GM21576 (cell line): ENCODE data around the gene CDK9.
A peak's percentile ranks its signal among the peaks of the same experiment; 100 is the strongest.
"Not testable (repeated sequence)": the region's sequence is repeated elsewhere in the genome, so short reads cannot be mapped to it uniquely, and the experiment has no call there.

ENCODE experiments used
- ATAC-seq: cut with Tn5 transposase; IDR thresholded peaks from one replicate; pipeline ENCODE4 v1.9.1; 2021; ENCODE audit warnings: mild to moderate bottlenecking, moderate library complexity; ENCODE audit not compliant: unreplicated experiment

CDK9 gene

DNA sequence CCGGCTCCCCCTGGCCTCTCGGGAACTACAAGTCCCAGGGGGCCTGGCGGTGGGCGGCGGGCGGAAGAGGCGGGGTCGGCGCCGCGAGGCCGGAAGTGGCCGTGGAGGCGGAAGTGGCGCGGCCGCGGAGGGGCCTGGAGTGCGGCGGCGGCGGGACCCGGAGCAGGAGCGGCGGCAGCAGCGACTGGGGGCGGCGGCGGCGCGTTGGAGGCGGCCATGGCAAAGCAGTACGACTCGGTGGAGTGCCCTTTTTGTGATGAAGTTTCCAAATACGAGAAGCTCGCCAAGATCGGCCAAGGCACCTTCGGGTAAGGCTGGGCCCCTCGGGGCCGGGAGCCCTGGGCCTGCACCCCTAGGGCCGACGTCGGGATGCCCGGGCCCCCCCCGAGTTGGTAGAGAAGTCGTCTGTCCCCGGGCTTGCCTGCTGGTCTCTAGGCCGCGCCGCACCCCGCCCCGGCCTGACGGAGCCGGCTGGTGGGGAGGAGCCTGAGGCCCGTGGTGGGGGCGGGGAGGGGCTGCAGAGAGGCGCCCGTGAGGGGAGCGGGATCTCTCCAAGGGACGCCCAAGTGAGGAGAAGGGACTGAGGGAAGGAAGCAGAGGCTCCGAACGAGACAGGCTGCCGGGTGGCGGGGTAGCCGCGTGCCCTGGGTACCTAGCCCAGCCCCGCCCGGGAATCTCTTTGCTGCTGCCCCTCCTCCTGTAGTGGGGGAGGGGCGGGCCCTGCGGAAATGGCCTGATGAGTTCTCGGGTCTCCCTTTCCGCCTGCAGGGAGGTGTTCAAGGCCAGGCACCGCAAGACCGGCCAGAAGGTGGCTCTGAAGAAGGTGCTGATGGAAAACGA is at the start of gene CDK9:
CDK9 (plus strand) TSS at position 102 of the 840 bp plus-strand sequence; CDS start at position 217, 115 bp downstream.
- peak; percentile 44 for ATAC-seq

DNA sequence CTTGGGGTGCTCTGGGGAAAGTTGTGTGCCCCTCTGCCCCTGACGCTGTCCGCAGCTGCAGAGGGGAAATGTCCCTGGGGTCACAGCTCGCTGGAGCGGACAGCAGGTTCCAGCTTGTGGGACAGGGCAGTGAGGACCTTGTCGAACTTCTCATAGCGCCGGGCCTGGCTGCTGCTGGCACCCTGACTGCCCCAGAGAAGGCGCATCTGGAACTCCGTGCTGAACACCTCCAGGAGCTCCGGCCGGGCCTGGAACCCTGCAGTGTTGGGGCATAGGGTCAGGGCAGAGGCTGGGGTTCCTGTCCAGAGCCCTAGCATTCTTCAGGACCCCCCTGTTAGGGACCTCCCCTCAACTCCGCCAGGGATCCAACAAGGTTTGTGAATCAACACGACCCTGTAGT is 47.2 kb upstream of the CDK9 start:
- ATAC-seq = no peak

DNA sequence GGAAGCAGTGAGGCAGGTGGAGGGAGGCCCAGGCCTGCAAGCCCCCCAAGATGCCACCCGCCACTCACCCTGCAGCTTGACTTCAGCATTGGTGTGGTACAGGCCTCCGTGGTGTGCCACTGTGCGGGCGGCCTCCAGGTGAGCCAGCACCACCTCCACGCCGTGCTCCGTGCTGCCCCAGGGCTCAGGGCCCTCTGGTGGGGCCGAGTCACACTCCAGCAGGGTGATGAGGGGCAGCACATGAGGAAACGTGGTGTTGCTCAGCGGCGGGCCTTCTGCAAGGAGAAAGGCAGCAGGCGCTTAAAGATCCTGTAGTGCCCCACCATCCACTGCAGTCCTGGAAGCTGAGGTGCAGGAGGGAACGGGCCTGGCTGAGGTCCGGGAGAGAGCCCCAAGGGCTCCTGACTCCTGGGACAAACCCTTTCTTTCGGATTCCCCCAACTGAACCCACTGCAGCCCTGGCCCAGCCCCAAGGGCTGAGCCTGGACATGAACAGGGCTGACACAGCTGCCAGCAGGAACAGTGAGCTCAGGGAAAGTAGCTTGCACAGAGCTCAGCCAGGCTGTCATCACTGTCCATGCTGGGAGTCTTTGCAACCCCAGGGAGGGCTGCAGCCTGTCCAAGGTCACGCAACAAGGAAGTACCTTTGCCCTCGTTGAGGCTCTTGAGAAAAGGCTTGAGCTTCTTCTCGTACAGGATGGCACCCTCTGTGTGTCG is 46.1 kb upstream of the CDK9 start:
- no peak for ATAC-seq

DNA sequence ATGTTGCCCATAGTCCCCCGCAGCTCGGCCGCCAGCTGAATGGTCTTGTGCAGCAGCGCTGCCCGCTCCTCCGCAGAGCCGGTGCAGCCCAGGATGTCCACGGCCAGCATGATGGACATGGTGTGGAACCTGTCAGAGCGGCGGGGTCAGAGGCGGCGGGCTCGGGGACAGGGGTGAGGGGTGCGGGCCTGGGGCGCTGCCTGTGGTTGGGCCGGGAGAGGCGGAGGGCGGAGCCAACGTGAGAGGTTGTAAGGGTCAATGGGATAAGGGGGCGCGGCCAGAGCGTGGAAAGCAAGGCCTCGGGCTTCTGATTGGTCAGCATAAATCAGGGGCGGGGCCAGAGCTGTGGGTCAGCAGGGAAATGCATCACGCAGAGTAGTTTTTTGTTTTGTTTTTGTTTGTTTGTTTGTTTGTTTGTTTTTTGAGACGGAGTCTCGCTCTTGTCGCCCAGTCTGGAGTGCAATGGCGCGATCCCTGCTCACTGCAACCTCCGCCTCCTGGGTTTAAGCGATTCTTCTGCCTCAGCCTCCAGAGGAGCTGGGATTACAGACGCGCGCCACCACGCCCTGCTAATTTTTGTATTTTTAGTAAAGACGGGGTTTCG is 43.9 kb upstream of the CDK9 start:
- ATAC-seq = no peak

DNA sequence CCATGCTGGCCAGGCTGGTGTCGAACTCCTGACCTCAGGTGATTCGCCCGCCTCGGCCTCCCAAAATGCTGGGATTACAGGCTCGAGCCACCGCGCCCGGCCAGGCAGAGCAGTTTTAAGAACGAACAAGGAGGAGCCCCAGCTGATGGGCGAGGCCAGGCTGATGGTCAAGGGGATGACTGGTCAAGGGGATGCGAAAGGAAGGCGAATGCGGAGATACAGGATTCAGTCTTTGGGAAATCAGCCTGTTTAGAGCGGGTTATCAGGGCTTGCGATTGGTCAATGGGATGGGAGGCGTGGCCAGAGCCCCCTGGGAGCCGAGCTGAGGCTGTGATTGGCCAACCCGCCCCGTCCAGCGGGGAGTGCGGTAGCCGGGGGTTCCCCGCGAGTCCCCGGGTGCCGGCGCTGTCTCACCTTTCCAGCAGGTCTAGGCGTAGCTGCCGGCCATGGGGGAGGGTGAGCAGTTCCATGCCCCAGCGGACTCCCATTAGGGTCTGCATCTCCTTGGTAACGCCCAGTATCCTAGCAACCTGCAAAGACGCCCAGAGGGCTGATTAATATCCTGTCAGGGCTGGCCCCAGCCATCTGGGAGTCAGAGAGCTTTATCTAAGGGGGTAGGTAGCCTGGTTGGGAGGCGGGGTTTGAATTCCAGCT is 43.3 kb upstream of the CDK9 start:
- no peak for ATAC-seq

DNA sequence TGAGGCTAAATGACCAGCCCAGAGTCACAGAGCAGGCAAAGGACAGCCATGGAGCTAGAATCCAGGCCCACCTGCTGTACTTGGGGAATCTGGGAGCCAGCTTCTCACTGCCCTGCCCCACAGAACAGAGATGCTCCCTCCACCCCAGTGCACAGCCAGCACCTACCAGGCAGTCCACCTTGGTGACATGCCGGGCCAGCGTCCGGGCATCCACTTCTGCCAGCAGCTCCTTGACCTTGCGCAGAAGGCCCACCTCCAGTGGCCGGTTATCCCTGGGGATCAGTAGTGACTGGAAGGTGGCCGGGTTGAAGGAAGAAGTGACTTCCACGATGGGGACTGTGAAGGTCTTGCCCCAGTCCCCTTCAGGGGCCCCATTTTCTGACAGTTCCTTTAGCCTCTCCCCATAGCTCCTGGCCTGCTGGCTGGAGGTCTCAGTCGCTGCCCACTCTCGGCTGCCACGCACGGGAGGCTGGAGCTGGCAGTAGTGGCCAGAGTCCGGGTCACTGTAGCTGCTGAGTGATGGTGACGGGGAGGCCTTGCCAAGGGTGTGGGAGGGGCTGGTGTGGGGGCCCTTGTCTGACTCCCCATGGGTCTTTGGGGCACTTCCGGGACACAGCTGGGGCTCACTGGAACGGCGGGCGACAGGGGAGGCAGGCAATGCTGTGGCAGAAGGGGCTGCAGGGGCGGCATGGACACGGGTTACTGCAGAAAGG is 41.3 kb upstream of the CDK9 start:
- ATAC-seq = no peak

DNA sequence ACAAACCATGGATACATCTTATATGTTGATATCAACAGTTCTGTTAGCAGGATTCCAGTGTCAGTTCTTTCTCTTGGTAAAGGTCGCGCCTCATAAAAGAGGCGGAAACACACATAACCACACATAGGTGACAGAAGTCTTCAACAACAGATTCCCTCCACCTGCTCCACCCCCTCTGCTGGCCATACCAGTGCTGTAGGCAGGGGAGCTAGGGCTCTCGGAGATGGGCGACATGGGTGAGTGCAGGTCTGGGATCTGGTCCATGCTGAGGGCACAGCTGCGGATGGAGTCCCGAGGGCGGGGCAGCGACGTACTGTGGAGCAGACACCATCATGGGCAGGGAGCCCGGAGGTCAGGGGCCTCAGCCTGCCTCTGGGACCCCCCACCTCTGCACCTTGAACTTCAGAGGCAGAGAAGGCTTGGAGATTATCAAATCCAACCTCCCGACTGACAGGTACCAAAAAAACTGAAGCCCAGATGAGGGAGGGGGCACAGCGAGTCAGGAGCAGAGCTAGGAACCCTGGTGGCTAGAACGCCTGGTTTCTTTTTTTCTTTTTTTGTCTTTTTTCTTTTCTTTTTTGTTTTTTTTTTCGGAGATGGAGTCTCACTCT is 38.8 kb upstream of the CDK9 start:
- ATAC-seq = no peak

DNA sequence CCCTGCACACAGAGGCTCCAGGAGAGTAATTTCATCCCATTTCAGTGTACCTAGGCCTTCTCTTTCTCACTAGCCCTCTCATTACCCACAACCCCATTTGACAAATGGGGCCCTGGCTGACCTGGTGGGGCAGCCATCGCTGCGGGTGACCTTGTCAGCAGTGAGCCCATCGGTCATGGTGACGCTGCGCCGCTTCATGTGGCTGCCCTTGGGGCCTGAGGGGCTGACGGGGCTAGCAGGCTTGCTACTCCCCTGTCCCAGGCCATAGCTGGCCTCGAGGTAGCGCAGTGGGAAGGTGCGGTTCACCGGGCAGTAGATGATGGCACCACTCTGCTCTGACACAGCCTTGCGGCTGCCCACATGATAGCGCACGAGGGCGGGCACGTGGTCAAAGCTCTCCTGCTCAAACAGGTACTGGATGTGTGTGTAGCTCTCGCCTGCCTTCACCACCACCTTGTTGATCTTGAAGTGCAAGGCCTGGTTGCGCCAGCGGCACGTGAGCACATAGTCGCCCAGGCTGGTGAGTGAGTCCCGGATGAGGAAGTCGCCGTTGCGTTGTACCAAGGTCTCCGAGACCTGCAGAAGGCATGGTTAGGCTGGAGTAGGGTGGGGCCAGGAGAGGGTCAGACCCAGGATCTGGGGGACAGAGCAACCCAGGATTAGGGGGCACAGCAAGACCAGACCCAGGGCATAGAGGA is 36.6 kb upstream of the CDK9 start:
- ATAC-seq = no peak

DNA sequence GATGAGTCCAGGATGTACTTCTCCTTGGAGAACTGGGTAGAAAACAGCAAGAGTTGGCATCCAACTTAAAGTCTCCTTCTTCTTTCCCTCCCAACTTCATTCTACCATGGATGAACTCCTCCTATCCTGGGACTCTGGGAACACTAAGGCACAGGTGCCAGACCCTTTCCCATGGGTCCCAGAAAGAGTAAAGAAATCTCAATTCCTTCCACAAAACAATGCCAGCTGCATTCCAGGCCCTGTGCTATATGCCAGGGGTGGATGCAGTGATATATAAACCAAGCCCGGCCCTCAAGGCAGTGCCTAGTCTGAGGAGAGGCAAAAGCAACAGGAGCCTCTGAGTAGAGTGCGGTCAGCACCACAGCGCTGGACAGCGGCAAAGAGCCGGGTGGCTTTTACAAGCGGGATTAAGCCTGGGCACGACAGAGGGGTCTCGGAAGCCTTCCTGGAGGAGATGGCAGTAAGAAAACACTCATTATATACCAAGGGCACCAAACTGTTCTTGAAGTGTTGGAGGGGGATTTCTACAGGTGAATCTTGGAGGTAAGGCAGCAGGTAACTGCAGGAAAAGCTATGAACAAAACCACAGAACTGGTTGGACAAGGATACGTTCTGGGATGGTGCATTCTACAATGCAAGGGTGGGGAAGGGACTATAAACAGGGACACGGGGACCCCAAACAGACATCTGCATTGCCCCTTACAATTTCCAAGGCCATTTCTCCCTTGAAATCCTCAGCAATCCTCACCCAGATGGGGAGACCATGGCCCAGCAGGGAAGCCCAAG is 34.4 kb upstream of the CDK9 start:
- no peak for ATAC-seq

DNA sequence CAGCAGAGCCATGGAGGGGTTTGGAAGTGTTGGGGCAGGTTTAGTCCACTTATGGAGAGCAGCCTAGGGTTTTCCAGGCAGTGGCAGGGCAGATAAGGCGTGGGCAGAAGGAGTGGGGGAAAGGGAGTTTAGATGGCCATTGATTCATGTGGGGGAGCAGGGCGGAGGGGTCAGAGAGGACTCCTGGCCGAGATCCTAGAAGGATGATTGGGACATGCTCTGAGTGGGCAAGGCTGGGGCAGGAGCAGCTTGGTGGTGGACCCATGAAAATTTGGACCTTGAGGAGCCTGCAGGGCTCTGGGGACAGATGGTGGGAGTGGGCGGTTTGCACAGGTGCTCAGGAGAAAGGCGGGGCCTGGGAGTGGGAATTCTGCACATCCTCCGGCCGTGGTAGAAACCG is 32.7 kb upstream of the CDK9 start:
- no peak for ATAC-seq

DNA sequence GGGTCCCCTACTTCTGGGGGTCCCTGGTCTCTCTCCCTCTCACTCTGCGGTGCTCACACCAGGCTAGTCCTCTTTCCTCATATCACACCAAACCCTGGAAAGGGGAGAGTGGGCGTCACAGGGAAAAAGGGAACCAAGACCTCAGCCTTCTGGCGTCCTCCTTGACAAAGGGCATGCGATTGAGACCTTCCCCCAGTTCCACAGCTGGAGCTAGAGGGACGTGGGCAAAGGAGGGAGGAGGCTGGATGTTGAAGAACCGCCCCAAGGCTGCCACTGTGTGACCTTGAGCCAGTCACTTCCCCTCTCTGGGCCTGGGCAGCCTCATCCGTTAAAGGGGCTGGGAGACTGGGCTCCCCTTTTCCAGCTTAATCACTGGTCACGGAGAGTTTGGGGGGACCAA is 32.2 kb upstream of the CDK9 start:
- no peak for ATAC-seq

DNA sequence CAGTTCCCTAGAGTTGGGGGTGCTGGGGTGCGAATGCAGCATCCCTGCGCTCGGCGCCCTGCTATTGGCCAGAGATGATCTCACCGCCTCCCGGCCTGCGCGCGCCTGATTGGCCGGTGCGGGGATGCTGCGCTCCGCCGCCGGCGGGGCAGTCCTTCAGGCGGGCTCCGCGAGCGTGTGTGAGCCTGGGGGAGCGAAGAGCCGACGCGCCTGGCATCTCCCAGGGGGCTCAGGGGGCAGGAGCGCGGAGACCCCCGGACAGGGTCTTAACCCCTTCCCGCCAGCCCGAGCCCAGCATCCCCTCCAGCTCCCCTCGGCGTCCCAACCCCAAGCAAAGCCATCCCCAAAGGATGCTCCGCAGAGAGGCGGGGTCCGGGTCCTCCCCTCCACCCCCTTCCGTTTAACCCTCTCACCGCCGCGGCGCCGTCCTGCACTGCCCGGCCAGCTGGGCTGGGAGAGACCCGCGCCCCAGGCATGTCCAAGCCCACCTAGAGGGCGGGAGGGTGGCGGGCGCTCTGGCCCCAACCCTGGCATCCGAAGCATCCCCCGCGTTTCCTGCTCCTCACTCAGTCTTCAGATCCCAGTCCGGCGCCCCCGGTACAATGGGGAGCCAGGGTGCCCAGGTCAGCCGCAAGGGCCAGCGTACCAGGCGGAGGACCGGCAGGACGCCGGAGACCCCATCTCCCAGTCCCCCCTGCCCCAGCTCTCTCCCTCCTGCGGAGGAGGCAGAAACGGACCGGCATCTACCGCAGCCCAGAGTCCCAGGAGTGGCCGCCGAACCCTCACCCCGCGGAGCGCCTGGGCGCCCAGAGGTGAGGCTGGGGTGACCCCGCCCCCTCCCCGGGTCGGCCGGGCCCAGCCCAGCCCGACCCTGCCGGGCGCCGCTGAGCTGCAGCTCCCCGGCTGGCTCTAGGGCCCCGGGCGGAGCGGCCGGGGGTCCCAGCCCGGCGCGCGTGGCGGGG is 31.5 kb upstream of the CDK9 start:
- ATAC-seq = no peak

DNA sequence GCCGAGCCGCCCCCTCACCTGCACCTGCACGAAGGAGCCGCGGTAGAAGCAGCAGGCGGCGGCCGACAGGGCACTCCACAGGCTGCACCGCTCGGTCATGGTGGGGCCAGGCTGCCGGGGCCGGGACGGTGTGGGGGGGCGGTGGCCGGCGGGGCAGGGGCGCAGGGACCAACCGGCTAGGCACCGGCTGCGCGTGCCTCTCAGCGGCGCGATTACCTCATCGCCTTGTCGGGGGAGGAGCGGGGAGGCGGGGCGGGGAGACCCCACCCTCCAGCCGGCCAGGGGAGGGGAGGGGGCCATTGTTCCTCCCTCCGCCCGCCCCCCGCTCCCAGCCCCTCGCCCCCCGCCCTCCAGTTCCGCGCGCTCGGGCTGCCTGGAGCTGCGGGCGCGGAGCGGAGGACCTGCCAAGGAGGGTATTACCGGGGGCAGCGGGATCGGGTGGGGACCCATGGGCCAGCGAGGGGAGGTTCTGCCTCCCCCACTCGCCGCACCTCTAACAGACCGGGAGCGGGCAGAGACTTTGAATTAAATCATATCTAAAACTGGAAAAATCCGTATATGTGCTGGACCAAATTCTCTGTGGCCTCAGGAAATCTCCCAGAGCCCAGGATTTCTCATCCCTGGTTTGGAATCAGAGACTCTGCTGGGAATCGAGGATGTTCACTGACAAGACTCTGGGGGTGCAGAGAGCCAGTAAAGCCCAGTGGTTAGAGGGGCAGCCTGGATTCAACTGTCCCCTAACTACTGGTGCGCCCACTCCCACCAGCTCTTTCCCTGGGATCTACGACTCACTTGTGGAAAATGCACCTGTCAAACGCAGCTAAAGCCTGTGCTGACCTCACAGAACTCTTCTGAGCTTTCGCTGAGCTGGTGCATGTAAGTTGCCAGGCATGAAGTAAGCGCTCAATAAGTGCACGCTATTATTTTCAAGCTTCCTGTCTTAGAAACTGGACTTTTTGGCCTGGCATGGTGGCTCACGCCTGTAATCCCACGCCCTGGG is 30.5 kb upstream of the CDK9 start:
- ATAC-seq = no peak

DNA sequence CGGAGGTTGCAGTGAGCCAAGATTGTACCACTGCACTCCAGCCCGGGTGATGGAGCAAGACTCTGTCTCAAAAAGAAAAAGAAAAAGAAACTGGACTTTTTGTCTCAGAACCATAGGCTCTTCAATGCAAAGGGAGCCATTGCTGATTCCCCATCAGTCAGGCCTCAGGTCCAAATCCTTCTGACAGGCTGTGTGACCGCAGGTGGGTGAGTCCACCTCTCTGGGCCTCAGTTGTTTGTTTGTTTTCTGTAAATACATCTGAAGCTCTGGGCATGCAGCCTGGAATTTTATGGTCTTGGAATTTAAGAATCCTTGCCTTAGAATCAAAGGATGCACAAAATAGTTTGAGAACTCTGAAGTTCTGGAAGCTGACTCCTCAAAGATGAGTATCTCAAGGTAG is 29.6 kb upstream of the CDK9 start:
- ATAC-seq = no peak

DNA sequence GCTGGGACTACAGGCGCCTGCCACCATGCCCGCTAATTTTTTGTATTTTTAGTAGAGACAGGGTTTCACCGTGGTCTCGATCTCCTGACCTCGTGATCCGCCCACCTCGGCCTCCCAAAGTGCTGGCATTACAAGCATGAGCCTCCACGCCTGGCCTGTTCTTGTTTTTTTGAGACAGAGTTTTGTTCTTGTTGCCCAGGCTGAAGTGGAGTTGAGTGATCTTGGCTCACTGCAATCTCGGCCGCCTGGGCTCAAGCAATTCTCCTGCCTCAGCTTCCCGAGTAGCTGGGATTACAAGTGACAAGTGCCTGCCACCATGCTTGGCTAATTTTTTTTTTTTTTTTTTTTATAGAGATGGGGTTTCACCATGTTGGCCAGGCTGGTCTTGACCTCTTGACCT is 29.1 kb upstream of the CDK9 start:
- not testable (repeated sequence) for ATAC-seq

DNA sequence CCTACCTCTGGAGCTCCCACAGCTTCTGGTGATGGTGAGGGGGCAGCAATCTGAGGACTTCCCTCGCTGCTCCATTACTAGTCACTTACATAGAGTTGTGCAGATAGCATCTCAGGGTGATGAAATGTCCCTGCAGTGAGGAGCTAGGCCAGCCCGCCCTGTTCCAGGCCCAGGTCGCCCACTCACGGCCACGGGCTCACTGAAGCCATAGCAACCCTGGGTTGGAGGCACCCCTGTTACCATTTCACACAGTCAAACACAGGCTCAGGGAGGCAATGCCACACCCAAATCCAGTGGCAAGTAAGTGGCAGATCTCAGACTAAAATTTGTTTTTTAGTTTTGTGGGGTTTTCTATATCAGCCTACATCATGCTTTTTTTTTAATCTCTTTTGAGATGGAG is 27.0 kb upstream of the CDK9 start:
- no peak for ATAC-seq

DNA sequence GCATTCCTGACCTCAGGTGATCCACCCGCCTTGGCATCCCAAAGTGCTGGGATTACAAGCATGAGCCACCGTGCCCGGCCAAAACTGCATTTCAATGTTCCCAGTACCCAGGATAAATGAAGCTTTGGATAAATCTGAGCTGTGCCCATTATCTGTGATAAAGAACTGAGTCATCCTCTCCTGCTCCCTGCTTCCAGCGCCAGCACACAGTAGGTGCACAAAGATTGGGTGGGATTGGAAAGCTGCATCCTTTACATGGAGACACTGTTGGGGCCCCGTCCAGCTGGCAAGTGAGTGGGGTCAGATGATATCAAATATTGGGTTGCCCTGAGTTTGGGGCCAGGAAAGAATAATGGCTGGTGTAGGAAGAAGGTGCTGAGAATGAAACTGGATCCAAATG is 24.8 kb upstream of the CDK9 start:
- ATAC-seq = no peak
